AG08395 (cell line): ENCODE measurements around the gene CRYAA.
"Not testable (repeated sequence)": the region's sequence is repeated elsewhere in the genome, so short reads cannot be mapped to it uniquely, and the experiment has no call there.

Experiments used
- DNase-seq: peaks from one replicate; pipeline ENCODE4 v3.0.0; 2012; ENCODE audit warnings: mixed read lengths, low spot score

CRYAA gene

DNA sequence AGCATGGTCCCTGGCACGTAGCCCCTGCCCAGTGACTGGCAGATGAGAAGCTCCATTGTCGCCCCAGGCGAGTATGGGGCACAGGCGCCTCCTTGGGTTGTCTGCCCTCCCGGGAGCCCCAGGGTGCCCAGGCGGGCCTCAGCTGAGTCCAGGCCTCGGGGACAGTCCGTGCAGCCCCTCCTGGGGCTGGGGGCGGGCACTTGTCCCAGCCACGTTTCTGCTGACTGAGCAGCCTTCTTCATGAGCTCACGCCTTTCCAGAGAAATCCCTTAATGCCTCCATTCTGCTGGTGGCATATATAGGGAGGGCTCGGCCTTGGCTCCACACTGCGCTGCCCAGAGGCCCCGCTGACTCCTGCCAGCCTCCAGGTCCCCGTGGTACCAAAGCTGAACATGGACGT is at the start of gene CRYAA:
Gene CRYAA (plus strand): TSS at position 301 of the 400 bp plus-strand sequence. CDS start 92 bp downstream, at position 393.
- not testable (repeated sequence) for DNase-seq

GRCh38 chr21:43130094-43130493 is 38.7 kb upstream of the CRYAA start:
- not testable (repeated sequence) for DNase-seq

DNA sequence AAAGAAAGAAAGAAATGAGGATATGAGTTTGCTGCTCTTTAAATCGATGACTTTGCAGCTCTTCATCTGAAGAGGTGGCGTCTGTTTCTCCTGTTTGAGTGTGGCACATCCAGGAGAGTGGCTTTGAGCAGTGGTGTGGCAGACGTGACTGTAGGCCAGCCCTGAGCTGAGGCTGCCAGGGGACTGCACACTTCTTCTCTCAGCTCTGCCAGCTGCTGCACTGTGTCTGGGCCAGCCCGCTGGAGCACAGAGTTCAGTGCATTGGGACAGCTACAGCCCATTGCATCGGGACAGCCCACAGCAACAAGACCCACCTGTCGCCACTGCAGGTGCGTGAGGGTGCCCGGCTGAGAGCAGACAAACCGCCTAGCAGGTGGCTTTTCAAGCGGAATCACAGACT is 34.3 kb upstream of the CRYAA start:
- DNase-seq = not testable (repeated sequence)

GRCh38 chr21:43138944-43139343 is 29.9 kb upstream of the CRYAA start:
- not testable (repeated sequence) for DNase-seq

GRCh38 chr21:43141407-43141806 is 27.4 kb upstream of the CRYAA start:
- DNase-seq = not testable (repeated sequence)

- not testable (repeated sequence) for DNase-seq
Observed at GRCh38 chr21:43146637-43147036, 22.2 kb upstream of the CRYAA start.

DNA sequence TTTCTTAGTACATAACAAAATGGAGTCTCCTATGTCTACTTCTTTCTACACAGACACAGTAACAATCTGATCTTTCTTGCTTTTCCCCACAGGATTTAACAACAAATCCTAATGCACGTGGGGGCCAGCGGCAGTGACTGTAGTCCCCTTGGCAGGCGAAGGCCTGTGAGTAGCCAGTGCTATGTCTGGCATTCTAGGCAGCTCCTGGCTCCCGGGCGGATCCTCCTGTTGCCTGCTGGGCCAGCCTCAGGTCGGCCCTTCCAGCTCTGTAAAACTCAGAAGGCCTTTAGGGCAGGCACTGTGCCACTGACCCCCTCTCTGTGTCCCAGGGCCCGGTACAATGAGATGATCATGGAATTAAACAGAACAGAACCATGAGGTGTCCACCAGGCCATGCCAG is 20.8 kb upstream of the CRYAA start:
- not testable (repeated sequence) for DNase-seq

- DNase-seq = not testable (repeated sequence)
Observed at GRCh38 chr21:43149344-43149743, 19.5 kb upstream of the CRYAA start.

DNA sequence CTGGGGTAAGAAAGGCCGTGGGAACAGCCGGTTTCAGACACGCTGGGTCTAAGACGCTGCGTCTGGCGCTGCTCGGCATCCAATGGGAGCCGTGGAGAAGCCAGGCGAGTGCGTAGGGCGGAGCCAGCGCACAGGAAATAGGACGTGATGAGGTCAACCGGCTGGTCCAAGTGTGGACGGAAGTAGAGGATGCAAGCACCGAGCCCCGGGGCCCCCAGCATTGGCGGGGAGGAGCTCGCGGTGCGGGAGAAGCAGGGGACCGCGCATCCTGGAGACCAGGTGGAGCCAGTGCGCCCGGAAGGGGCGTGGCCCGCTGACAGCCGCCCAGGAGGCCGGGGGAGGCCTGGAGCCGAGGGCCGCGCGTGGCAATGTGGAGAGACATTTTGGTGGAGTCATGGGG is 15.2 kb upstream of the CRYAA start:
- DNase-seq = not testable (repeated sequence)

- not testable (repeated sequence) for DNase-seq
Observed at GRCh38 chr21:43159279-43160175, 9.3 kb upstream of the CRYAA start.

DNA sequence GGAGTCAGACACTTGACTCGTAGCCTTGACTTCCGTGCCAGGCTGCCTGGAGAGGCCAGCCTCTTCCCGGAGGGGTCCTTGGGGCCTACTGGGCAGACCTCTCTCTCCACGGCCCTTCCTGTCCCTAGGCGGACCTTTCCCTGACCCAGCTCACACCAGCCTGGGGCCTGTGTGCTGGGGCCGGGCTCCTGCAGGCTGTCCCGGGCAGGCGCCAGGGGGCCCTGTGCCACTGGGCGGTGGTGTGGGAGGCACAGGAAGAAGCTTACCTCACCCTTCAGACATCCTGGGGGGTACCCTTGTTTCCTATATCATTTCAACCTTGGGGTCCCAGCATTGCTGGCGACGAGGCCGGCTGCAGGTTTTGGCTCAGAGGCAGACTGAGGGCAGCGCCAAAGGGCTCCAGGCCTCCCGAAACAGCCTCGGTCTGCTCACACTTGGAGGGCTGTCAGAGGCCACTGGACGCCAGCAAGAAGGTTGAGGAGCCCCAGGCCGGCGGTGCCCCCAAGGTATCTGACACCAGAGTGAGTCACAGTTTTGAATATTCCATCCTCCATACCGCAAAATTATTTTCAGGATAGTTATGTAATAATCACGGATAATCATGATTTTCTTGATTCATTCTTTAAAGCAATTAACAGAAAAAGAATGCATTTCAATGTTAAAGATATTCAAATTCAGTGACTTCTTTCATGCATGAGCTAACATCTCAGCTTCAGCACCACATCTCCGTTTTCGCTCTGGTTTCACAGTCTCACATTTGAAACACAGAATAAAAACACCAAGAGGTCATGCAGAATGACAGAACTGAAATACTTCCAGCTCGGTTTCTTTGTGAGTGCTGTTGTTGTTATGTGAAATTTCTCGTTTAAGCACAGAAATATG is 6.7 kb upstream of the CRYAA start:
- DNase-seq = not testable (repeated sequence)

DNA sequence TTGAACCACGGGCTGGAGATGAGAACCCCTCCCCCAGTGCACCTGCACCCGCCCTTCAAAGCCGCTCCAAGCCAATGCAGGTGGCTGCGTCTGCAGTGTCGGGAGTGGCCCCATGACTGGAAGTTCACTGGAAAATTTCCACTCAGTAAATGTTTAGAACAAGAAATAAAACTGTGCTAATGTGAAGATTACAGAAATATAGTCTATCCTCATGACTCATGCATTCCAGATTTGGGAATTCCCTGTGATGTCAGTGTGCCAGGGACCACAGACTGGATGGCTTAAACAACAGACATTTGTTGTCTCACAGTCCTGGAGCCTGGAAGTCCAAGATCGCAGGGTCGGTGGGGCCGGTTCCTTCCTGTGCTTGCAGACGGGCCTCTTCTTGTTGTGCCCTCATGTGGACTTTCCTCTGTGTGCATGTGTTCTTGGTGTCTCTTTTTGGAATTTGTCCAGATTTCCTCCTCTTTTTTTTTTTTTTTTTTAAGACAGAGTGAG is 6.1 kb upstream of the CRYAA start:
- DNase-seq = not testable (repeated sequence)

DNA sequence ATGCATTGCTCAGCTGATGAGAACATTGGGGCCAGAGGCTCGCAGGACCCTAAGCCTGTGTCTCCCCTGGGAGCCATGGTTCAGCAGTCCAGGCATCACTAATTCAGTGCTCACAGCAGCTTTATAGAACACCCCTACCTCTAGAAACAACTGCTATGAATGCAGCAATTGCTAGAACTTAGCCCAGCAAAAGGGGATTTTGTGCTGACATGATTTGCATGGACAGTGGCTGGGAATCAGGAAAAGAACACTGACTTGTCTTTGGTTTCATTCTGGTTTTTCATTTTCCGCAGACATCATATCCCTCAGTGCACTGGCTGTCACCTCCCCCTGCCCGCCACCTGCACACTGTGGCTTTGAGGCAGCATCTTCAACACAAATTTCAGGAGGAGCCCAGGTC is 4.0 kb upstream of the CRYAA start:
- not testable (repeated sequence) for DNase-seq

GRCh38 chr21:43165734-43166133 is 3.1 kb upstream of the CRYAA start:
- not testable (repeated sequence) for DNase-seq

DNA sequence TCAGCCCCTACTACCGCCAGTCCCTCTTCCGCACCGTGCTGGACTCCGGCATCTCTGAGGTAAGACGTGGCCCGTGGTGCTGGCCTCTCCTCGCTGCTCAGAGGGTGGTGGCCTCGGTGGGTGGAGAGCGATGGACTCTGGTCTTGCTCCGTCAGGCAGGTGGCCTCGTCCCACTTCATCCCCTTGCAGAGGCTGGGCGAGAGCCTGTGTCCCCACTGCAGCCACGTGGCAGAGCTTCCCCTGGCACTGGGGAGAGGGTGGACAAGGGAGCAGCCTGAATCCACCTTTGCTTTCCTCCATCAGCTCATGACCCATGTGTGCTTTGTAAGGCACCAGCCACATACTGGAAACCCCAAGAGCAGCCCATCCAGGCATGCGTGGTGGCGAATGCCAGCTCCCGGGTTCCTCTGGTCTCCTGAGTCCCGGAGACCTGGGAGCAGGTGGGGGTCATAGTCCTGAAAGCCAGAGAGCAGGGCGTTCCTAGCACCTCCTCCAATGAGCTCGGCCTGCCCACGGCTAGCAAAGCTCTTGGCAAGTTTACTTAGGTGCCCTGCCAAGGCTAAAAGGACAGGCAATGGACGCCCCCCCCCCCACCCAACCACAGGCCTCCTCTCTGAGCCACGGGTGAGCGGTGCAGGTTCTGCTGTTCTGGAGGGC is 550 bp downstream of the CRYAA start:
- DNase-seq = not testable (repeated sequence)

DNA sequence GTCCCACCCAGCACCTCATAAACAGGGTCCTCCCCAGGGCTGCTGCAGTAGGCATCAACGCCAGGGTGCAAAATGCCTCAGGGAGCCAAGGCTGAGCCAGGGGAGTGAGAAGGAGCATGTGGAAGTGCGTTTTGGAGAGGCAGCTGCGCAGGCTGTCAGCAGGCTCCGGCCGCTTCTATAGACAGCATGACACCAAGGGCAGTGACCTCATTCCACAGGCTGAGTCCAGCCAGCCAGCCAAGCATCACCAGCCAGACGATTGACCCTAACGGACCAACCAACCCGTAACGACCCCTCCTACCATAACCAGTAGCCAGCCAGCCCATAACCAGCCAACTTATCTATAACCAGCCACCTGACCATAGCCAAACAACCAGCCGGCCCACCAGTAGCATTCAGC is 1.1 kb downstream of the CRYAA start:
- DNase-seq = not testable (repeated sequence)

GRCh38 chr21:43172812-43173211 is 4.0 kb downstream of the CRYAA start:
- DNase-seq = not testable (repeated sequence)

DNA sequence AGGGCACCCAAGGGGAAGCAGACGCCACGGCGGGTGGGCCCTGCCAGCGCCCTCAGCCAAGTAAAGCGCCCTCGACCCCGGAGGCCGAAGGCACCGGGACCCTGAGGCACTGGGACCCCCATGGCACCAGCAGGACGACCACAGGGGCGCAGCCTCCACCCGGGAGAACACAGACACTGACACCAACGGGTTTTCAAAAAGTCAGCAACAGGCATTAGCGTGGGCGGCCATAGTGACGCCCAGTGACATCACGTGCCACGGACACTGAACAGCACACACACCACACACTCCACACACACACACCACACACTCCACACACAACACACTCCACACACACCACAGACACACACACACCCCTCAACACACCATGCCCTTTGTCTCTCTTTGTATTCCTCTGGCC is 4.6 kb downstream of the CRYAA start:
- DNase-seq = not testable (repeated sequence)

DNA sequence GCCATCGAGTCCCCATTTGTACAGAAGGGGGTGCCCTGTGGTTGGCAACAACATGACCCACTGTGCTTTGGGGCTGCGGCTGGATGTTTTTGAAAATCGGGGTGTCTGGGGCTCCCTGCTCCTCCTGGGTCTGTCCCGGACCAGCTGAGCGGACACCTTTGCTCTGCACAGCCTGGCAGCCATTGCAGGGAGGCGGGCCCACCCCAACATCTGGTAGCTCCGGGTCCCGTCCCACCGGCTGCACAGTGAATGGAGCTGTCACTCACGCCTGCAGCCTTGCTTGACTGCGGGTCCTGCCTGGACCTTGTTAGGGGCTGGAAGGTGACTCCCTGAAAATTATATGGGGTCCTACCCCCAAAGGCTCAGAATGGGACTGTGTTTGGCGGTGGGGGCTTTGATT is 5.1 kb downstream of the CRYAA start:
- DNase-seq = not testable (repeated sequence)

DNA sequence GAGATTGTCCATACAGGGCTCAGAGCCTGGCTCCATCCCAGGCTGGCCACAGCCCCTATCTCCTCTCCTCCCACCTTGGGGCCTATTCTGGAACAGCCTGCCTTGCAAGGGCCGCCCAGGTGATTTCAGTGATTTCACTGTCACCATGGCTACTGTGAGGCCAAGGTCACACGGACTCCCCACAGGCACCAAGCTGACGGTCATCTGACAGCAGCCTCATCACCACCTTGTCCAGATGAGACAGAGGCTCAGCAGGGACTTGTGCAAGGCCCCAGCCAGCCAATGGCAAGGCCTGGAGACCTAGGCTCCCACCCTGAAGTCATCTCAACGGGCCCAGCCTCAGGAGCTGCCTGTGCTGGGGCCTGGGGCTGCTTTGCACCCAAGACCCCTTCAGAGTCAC is 6.2 kb downstream of the CRYAA start:
- DNase-seq = not testable (repeated sequence)

- not testable (repeated sequence) for DNase-seq
Observed at GRCh38 chr21:43176621-43177020, 7.8 kb downstream of the CRYAA start.
